GM23338 (cell line): ENCODE data around the gene ZFHX3.

Experiments
- CREB1 ChIP-seq: fragments of 250-450 bp; sonication (Bioruptor Pico); IDR thresholded peaks from 2 replicates; pipeline ENCODE4 v1.5.0; 2020; ENCODE audit warnings: low read depth, mild to moderate bottlenecking, moderate library complexity
- CTCF ChIP-seq, 2 experiments: fragments of 200-600 bp in 1 of 2; sonication (generic) in 1 of 2; conservative IDR thresholded peaks; 2 replicates each; pipeline versions ENCODE4 v1.5.1 to v1.6.1; 2016 to 2017; ENCODE audit warnings: antibody characterized with exemption in 2 of 2, low read depth in 2 of 2, mild to moderate bottlenecking in 2 of 2, moderate library complexity in 1 of 2
- ETS1 ChIP-seq: IDR thresholded peaks from 2 replicates; pipeline ENCODE4 v1.6.1; 2016; ENCODE audit warnings: antibody characterized with exemption
- EZH2 ChIP-seq: fragments of 200-600 bp; sonication (generic); IDR thresholded peaks from one replicate; pipeline ENCODE4 v1.8.0; 2017; ENCODE audit warnings: antibody characterized with exemption, mild to moderate bottlenecking, low read depth; ENCODE audit not compliant: unreplicated experiment
- EZH2phosphoT487 ChIP-seq: fragments of 200-600 bp; sonication (generic); IDR thresholded peaks from one replicate; pipeline ENCODE4 v1.8.1; 2018; ENCODE audit warnings: antibody characterized with exemption; ENCODE audit not compliant: unreplicated experiment
- JUNB ChIP-seq: IDR thresholded peaks from one replicate; pipeline ENCODE4 v1.6.1; 2016; ENCODE audit warnings: antibody characterized with exemption; ENCODE audit not compliant: unreplicated experiment
- POLR2AphosphoS5 ChIP-seq: IDR thresholded peaks from 2 replicates; pipeline ENCODE4 v1.6.1; 2016; ENCODE audit warnings: antibody characterized with exemption, low read depth
- REST ChIP-seq: IDR thresholded peaks from one replicate; pipeline ENCODE4 v1.6.1; 2018; ENCODE audit warnings: antibody characterized with exemption; ENCODE audit not compliant: unreplicated experiment
- STAT1 ChIP-seq: IDR thresholded peaks from one replicate; pipeline ENCODE4 v1.6.1; 2016; ENCODE audit warnings: antibody characterized with exemption; ENCODE audit not compliant: unreplicated experiment
- ZNF331 ChIP-seq: fragments of 250-450 bp; sonication (Bioruptor Pico); IDR thresholded peaks from 2 replicates; pipeline ENCODE4 v1.5.0; 2020; ENCODE audit warnings: low read depth, mild to moderate bottlenecking, moderate library complexity

- TF ChIP-seq EZH2 (no peak), CTCF (conservative IDR thresholded peaks at IDR 0.05; ENCODE audit: low read depth in 2 of 2) (no peak), POLR2AphosphoS5 (no peak), REST (no peak), EZH2phosphoT487 (no peak), JUNB (no peak), ETS1 (no peak), ZNF331 (no peak), STAT1 (no peak), CREB1 (CRISPR knock-in tag) (no peak)
These were observed 111.5 kb downstream of the ZFHX3 start for GRCh38 chr16:72936408-72936807.
